K562 (cell line): ENCODE data around the gene CHIC2. TPM values are rescaled to one million over a fixed set of nuclear protein-coding genes. Genes with fewer than 3 reads are reported as not detected.
"Not testable (repeated sequence)": the region's sequence is repeated elsewhere in the genome, so short reads cannot be mapped to it uniquely, and the experiment has no call there.

ENCODE experiments used
- ATAC-seq: fragments of 200-7000 bp; cut with Tn5 transposase; 3 replicates; pipeline ENCODE4 v1.9.1; 2020; ENCODE audit warnings: moderate library complexity
- BruUV-seq: library from RNA; stranded (reverse); fragments of 400-500 nt; replicated peaks from 2 replicates; lab custom pipeline; 2021; lab: Mats Ljungman, UMichigan
- CTCF ChIA-PET: fragments of 300-600 bp; formaldehyde crosslinking; extraction: SDS; loops from one replicate; lab custom pipeline; 2021; ENCODE audit warnings: low intra/inter-chr PET ratio; lab: Yijun Ruan, JAX
- POLR2A ChIA-PET: fragments of 300-600, 350-650 bp; sonication (Branson Sonifier 250); formaldehyde crosslinking; extraction: SDS; loops from one replicate; lab custom pipeline; 2021; ENCODE audit warnings: antibody characterized with exemption, inconsistent platforms; lab: Yijun Ruan, JAX
- DNase-seq, 4 experiments: peaks; one replicate each; pipeline versions ENCODE4 v3.0.0 to v3.0.0-alpha.2; 2011 to 2018; ENCODE audit warnings: low spot score in 3 of 4, mixed read lengths in 3 of 4; ENCODE audit errors: extremely low read depth in 1 of 4
- FAIRE-seq: peaks from 2 replicates; lab custom pipeline; 2011; peaks lifted over from hg19 to GRCh38; lab: Jason Lieb, UNC
- H2AFZ ChIP-seq: 2 replicates; pipeline ENCODE4 v1.6.0; 2011; ENCODE audit warnings: low read depth, low read length, control low read depth, inconsistent platforms
- H3K27ac ChIP-seq: fragments of 200-600 bp; 3 replicates; pipeline ENCODE4 v1.8.0; 2011; ENCODE audit warnings: low read depth, mild to moderate bottlenecking, control low read depth, inconsistent platforms, low read length, moderate library complexity, mixed read lengths; ENCODE audit errors: extremely low read depth
- H3K27me3 ChIP-seq, 2 experiments: fragments of 300-600 bp in 1 of 2; 2 replicates in 1 of 2; 3 replicates in 1 of 2; pipeline versions ENCODE4 v1.6.0 to v1.8.0; 2011; ENCODE audit warnings: inconsistent platforms in 2 of 2, low read length in 2 of 2, mild to moderate bottlenecking in 1 of 2, mixed read lengths in 1 of 2, moderate library complexity in 1 of 2; ENCODE audit not compliant: control insufficient read depth in 2 of 2, insufficient read depth in 2 of 2
- H3K36me3 ChIP-seq: fragments of 300-600 bp; 3 replicates; pipeline ENCODE4 v1.8.0; 2011; ENCODE audit warnings: mild to moderate bottlenecking, low read length, inconsistent platforms; ENCODE audit not compliant: control insufficient read depth, insufficient read depth
- H3K4me1 ChIP-seq, 2 experiments: fragments of 200-600 bp in 1 of 2; replicated peaks in 1 of 2; 2 replicates in 1 of 2; 3 replicates in 1 of 2; pipeline versions ENCODE4 v1.5.1 to v1.8.0; 2011; ENCODE audit warnings: inconsistent platforms in 2 of 2, low read length in 2 of 2, mild to moderate bottlenecking in 1 of 2, mixed read lengths in 1 of 2, moderate library complexity in 1 of 2; ENCODE audit not compliant: control insufficient read depth in 2 of 2, insufficient read depth in 2 of 2
- H3K4me2 ChIP-seq: 2 replicates; pipeline ENCODE4 v1.6.1; 2011; ENCODE audit warnings: low read length, control low read depth, inconsistent platforms, mixed read lengths; ENCODE audit not compliant: insufficient read depth
- H3K4me3 ChIP-seq: fragments of 200-600 bp; sonication (generic), shearing (Covaris generic); 2 replicates; pipeline ENCODE4 v1.5.1; 2016; ENCODE audit warnings: control low read depth, inconsistent platforms
- H3K79me2 ChIP-seq: fragments of 200-600 bp; 3 replicates; pipeline ENCODE4 v1.8.0; 2011; ENCODE audit warnings: low read length, inconsistent platforms; ENCODE audit not compliant: control insufficient read depth, insufficient read depth
- H3K9ac ChIP-seq, 2 experiments: 2 replicates each; pipeline versions ENCODE4 v1.6.0 to v1.6.1; 2011; ENCODE audit warnings: low read depth in 2 of 2, low read length in 2 of 2, control low read depth in 1 of 2, inconsistent platforms in 1 of 2, mild to moderate bottlenecking in 1 of 2, mixed read lengths in 1 of 2; ENCODE audit not compliant: insufficient read depth in 1 of 2
- H3K9me1 ChIP-seq: one replicate; pipeline ENCODE4 v1.6.0; 2011; ENCODE audit warnings: inconsistent platforms, mild to moderate bottlenecking, low read length, moderate library complexity; ENCODE audit not compliant: control insufficient read depth, insufficient read depth
- H3K9me3 ChIP-seq: replicated peaks from 2 replicates; pipeline ENCODE4 v1.5.1; 2011; ENCODE audit warnings: low read depth, low read length, inconsistent platforms; ENCODE audit not compliant: control insufficient read depth, insufficient read depth
- H4K20me1 ChIP-seq: replicated peaks from 2 replicates; pipeline ENCODE4 v1.6.1; 2011; ENCODE audit warnings: low read length, inconsistent platforms, mixed read lengths; ENCODE audit not compliant: control insufficient read depth, insufficient read depth
- CEBPB ChIP-seq: fragments of 450-650 bp; IDR thresholded peaks from 2 replicates; pipeline ENCODE4 v1.6.1; 2016; ENCODE audit warnings: missing genetic modification characterization, missing compliant biosample characterization
- GTF2A2 ChIP-seq: IDR thresholded peaks from 2 replicates; pipeline ENCODE4 v1.6.1; 2016; ENCODE audit warnings: mild to moderate bottlenecking, missing genetic modification characterization, missing compliant biosample characterization
- STAG1 ChIP-seq: sonication (generic); formaldehyde crosslinking; IDR thresholded peaks from 2 replicates; pipeline ENCODE4 v1.5.0; 2020; ENCODE audit warnings: missing genetic modification reagents, borderline replicate concordance
- ZNF212 ChIP-seq: fragments of 450-650 bp; formaldehyde crosslinking; IDR thresholded peaks from 2 replicates; pipeline ENCODE4 v1.4.0; 2020; ENCODE audit warnings: mild to moderate bottlenecking
- WGBS: fragments of 100-300 bp; shearing (Covaris generic); methylation state at CpG from one replicate; pipeline ENCODE4 v1.1.6; 2016; ENCODE audit warnings: low coverage, mixed read lengths; ENCODE audit not compliant: insufficient coverage; ENCODE audit errors: missing lambda C conversion rate; 5-methylcytosine and 5-hydroxymethylcytosine counted together
- in situ Hi-C: fragments of 300-500 bp; cut with MboI; formaldehyde crosslinking; loops from 4 replicates; pipeline ENCODE4 v1.15.0; 2018; ENCODE audit warnings: inconsistent platforms, mixed read lengths
- intact Hi-C: fragments of 100-400 bp; cut with micrococcal nuclease; formaldehyde crosslinking; loops from 2 replicates; pipeline ENCODE4 v1.14.2; 2022
- polyA plus RNA-seq, 8 experiments: library from polyadenylated mRNA; depleted of rRNA in 4 of 8; stranded (reverse) in 5 of 8; unstranded in 3 of 8; fragments of >200 nt; fragmentation: Nextera tagmentation in 2 of 8; fragmentation: Illumina TruSeq in 1 of 8; extraction: Ambion mirVana in 2 of 8; extraction: Trizol in 1 of 8; gene quantifications; 2 replicates each; pipeline versions ENCODE4 v1.2.1 to v1.2.3, GENCODE V29; 2011 to 2014; ENCODE audit warnings: inconsistent platforms in 1 of 8, missing spikeins in 1 of 8
- total RNA-seq, 7 experiments: library from RNA; depleted of rRNA in 6 of 7; stranded (reverse); fragments of >200 nt in 6 of 7; fragmentation: Illumina TruSeq in 2 of 7; extraction: Trizol in 2 of 7; gene quantifications; 2 replicates each; pipeline versions ENCODE4 v1.2.1 to v1.2.3, GENCODE V29; 2011 to 2021; ENCODE audit warnings: low replicate concordance in 1 of 7

Gene CHIC2
- total and polyA plus RNA-seq, 9 of the 15 experiments (the other 6 are each of a cell fraction or from before 2014, with no cell fraction given): 0.89 to 25.1 (median 12.1) TPM

DNA sequence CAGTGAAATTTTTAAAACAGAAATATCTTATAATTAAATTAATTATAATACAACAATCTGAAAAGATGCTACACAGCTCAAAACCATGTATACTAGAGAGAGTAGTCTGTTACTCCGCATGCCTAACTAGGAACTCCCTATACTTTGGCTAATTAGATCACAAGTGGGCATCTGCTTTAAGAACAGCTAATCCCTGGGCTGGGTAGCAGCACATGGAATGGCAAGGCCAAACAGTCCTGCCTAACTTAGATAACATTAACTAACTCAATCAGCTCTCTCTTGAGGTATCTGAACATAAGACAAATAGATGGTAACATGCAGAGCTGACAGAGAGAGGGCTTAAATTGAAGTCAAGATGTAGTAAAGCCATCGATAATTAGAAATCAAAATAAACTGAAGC is 9.9 kb downstream of the CHIC2 start:
- H3K27me3 ChIP-seq: no peaks in the 10 kb centered on the region
- H3K9me1 ChIP-seq: peaks cover 3% of the 10 kb centered on the region
- WGBS: 87% methylated on average over 2 of the region's 2 CpGs
- no peak overlapping the region for H3K4me3 ChIP-seq
- H3K4me1 ChIP-seq: no peaks in the 10 kb centered on the region; a peak in 1 of 5 replicates
- no peak overlapping the region for H3K27ac ChIP-seq
- H3K9ac ChIP-seq: no peak overlapping the region
- H4K20me1 ChIP-seq: peaks cover 13% of the 10 kb centered on the region
- no peak for DNase-seq
- in situ Hi-C loops (no loop called here), intact Hi-C loops (no loop called here)
- POLR2A ChIA-PET: no interaction called here
- CTCF ChIA-PET: no interaction called here
- no peaks in the 10 kb centered on the region for H3K9me3 ChIP-seq
- BruUV-seq: no TSS peak
- H2AFZ ChIP-seq: no peak overlapping the region
- no peak for ATAC-seq
- no peaks in the 10 kb centered on the region for H3K36me3 ChIP-seq
- H3K79me2 ChIP-seq: peaks cover 49% of the 10 kb centered on the region
- no peak for FAIRE-seq
- H3K4me2 ChIP-seq: no peak overlapping the region
- TF ChIP-seq GTF2A2: no peak
- no peak for TF ChIP-seq ZNF212 (CRISPR knock-in tag)
- TF ChIP-seq STAG1 (CRISPR knock-in tag): no peak

GRCh38 chr4:54053322-54053721 is 11.1 kb downstream of the CHIC2 start:
- H3K4me3 ChIP-seq, intact Hi-C loops, H3K4me2 ChIP-seq, H3K27ac ChIP-seq, FAIRE-seq, in situ Hi-C loops, BruUV-seq, H3K4me1 ChIP-seq, CTCF ChIA-PET, H2AFZ ChIP-seq, ATAC-seq, H3K9me1 ChIP-seq, H3K9ac ChIP-seq, H3K36me3 ChIP-seq, H3K9me3 ChIP-seq, DNase-seq, H3K27me3 ChIP-seq: not testable (repeated sequence)
- Histone ChIP-seq H3K79me2 (peaks cover 41% of the 10 kb centered on the region), H4K20me1 (peaks cover 13% of the 10 kb centered on the region)
- POLR2A ChIA-PET: interaction anchor here (0.7 kb wide), 1 partner anchor 9 kb away, joined by 3 read pairs; no protein-coding TSS in a partner anchor
- WGBS: 78% methylated on average over 3 of the region's 5 CpGs
- TF ChIP-seq CEBPB (tag): peak; percentile 22; the same call in 1 of the 2 replicates
